Right renal cortex interstitium (tissue), 3 donors: ENCODE results near the gene ACP1. TPM values are rescaled to one million over a fixed set of nuclear protein-coding genes. Genes with fewer than 3 reads are reported as not detected.

Source experiments
- DNase-seq, 3 donors: peaks; one replicate each; pipeline ENCODE4 v3.0.0-alpha.2; 2013; ENCODE audit warnings: low read depth in 3 of 3, low spot score in 2 of 3
- polyA plus RNA-seq, 3 donors: library from polyadenylated mRNA; unstranded; fragments of 120-200 nt; gene quantifications; one replicate each; pipeline ENCODE4 v1.2.1, GENCODE V29; 2013; ENCODE audit not compliant: insufficient read length in 3 of 3

ACP1 gene
- polyA plus RNA-seq, 3 donors = 143 to 146 (median 143) TPM

GRCh38 chr2:254241-254640 lies 10.5 kb upstream of the ACP1 start:
- no peak for DNase-seq

GRCh38 chr2:255195-255594 lies 9.6 kb upstream of the ACP1 start:
- no peak for DNase-seq

- no peak for DNase-seq
Measured at GRCh38 chr2:256094-256493, 8.7 kb upstream of the ACP1 start.

- no peak for DNase-seq
Measured at GRCh38 chr2:257429-257828, 7.3 kb upstream of the ACP1 start.

GRCh38 chr2:257842-258241 lies 6.9 kb upstream of the ACP1 start:
- DNase-seq = no peak

- DNase-seq = no peak
Measured at GRCh38 chr2:258933-259332, 5.8 kb upstream of the ACP1 start.

GRCh38 chr2:259789-260331 lies 4.9 kb upstream of the ACP1 start:
- DNase-seq = no peak

- DNase-seq = no peak
Measured at GRCh38 chr2:260507-261161, 4.1 kb upstream of the ACP1 start.

- no peak for DNase-seq
Measured at GRCh38 chr2:262117-262516, 2.6 kb upstream of the ACP1 start.

- DNase-seq = no peak
Measured at GRCh38 chr2:263022-263738, 1.6 kb upstream of the ACP1 start.

- no peak for DNase-seq
Measured at GRCh38 chr2:263774-264492, 814 bp upstream of the ACP1 start, which contains the start of gene SH3YL1. TSS of gene SH3YL1 (minus strand) at chr2:264032. CDS start at chr2:263984, 48 bp downstream.

GRCh38 chr2:268323-268722 lies 3.6 kb downstream of the ACP1 start:
- DNase-seq = no peak

- DNase-seq = no peak
Measured at GRCh38 chr2:269356-270030, 4.7 kb downstream of the ACP1 start.

- DNase-seq = no peak
Measured at GRCh38 chr2:270861-271260, 6.1 kb downstream of the ACP1 start.

GRCh38 chr2:271917-272316 lies 7.2 kb downstream of the ACP1 start:
- DNase-seq = no peak

GRCh38 chr2:273333-273732 lies 8.6 kb downstream of the ACP1 start:
- DNase-seq = no peak

GRCh38 chr2:274503-274902 lies 9.8 kb downstream of the ACP1 start:
- no peak for DNase-seq

- no peak for DNase-seq
Measured at GRCh38 chr2:275466-275865, 10.7 kb downstream of the ACP1 start.

GRCh38 chr2:278312-278926 lies 13.7 kb downstream of the ACP1 start:
- no peak for DNase-seq

- DNase-seq = no peak
Measured at GRCh38 chr2:278927-279320, 14.2 kb downstream of the ACP1 start.

- no peak for DNase-seq
Measured at GRCh38 chr2:279366-279765, 14.6 kb downstream of the ACP1 start.
